ENCODE measurements around the gene FMNL3.

FMNL3 gene

GRCh38 chr12:49708851-49709250, 1.6 kb upstream of the FMNL3 start:
- DNase-seq, result no peak

GRCh38 chr12:49707812-49708147, 575 bp upstream of the FMNL3 start:
- DNase-seq, result no peak

- DNase-seq, result peak in 2 of 5 donors; percentile 16 to 17
Measured at GRCh38 chr12:49706351-49707127, 666 bp downstream of the FMNL3 start.

GRCh38 chr12:49705479-49706134, 1.6 kb downstream of the FMNL3 start:
- DNase-seq, result peak in 1 of 5 donors; percentile 25

GRCh38 chr12:49703647-49704137, 3.5 kb downstream of the FMNL3 start:
- peak in 2 of 5 donors; percentile 15 to 36 for DNase-seq

- DNase-seq, result no peak
Measured at GRCh38 chr12:49702676-49703215, 4.5 kb downstream of the FMNL3 start.

- DNase-seq, result no peak
Measured at GRCh38 chr12:49702009-49702408, 5.2 kb downstream of the FMNL3 start.

GRCh38 chr12:49698619-49699545, 8.3 kb downstream of the FMNL3 start:
- peak in 2 of 5 donors; percentile 19 to 53 for DNase-seq

GRCh38 chr12:49697808-49698207, 9.4 kb downstream of the FMNL3 start:
- DNase-seq, result no peak

- DNase-seq, result no peak
Measured at GRCh38 chr12:49696723-49697122, 10.5 kb downstream of the FMNL3 start.

GRCh38 chr12:49693931-49694444, 13.2 kb downstream of the FMNL3 start:
- DNase-seq, result no peak

GRCh38 chr12:49692851-49693250, 14.4 kb downstream of the FMNL3 start:
- no peak for DNase-seq

GRCh38 chr12:49689785-49690184, 17.4 kb downstream of the FMNL3 start:
- no peak for DNase-seq

GRCh38 chr12:49689237-49689636, 18.0 kb downstream of the FMNL3 start:
- no peak for DNase-seq

- DNase-seq, result no peak
Measured at GRCh38 chr12:49687941-49688340, 19.3 kb downstream of the FMNL3 start.

- no peak for DNase-seq
Measured at GRCh38 chr12:49684310-49684854, 22.8 kb downstream of the FMNL3 start.

- DNase-seq, result no peak
Measured at GRCh38 chr12:49683599-49684309, 23.5 kb downstream of the FMNL3 start.

- no peak for DNase-seq
Measured at GRCh38 chr12:49680075-49680474, 27.1 kb downstream of the FMNL3 start.

GRCh38 chr12:49678711-49679110, 28.5 kb downstream of the FMNL3 start:
- no peak for DNase-seq

GRCh38 chr12:49675137-49675536, 32.1 kb downstream of the FMNL3 start:
- DNase-seq, result no peak

- DNase-seq, result no peak
Measured at GRCh38 chr12:49674318-49674981, 32.8 kb downstream of the FMNL3 start.
